GM12875 (cell line): Measurements from ENCODE around the gene SENP6.

Source experiments
- H3K4me3 ChIP-seq: one replicate; pipeline ENCODE4 v1.5.1; 2011; ENCODE audit warnings: low read depth, low read length, control low read depth
- CTCF ChIP-seq: IDR thresholded peaks from 2 replicates; pipeline ENCODE4 v1.5.1; 2011; ENCODE audit warnings: low read depth, mild to moderate bottlenecking, control low read depth, inconsistent platforms, low read length, moderate library complexity, borderline replicate concordance; ENCODE audit not compliant: insufficient read depth

The SENP6 gene, protein sequence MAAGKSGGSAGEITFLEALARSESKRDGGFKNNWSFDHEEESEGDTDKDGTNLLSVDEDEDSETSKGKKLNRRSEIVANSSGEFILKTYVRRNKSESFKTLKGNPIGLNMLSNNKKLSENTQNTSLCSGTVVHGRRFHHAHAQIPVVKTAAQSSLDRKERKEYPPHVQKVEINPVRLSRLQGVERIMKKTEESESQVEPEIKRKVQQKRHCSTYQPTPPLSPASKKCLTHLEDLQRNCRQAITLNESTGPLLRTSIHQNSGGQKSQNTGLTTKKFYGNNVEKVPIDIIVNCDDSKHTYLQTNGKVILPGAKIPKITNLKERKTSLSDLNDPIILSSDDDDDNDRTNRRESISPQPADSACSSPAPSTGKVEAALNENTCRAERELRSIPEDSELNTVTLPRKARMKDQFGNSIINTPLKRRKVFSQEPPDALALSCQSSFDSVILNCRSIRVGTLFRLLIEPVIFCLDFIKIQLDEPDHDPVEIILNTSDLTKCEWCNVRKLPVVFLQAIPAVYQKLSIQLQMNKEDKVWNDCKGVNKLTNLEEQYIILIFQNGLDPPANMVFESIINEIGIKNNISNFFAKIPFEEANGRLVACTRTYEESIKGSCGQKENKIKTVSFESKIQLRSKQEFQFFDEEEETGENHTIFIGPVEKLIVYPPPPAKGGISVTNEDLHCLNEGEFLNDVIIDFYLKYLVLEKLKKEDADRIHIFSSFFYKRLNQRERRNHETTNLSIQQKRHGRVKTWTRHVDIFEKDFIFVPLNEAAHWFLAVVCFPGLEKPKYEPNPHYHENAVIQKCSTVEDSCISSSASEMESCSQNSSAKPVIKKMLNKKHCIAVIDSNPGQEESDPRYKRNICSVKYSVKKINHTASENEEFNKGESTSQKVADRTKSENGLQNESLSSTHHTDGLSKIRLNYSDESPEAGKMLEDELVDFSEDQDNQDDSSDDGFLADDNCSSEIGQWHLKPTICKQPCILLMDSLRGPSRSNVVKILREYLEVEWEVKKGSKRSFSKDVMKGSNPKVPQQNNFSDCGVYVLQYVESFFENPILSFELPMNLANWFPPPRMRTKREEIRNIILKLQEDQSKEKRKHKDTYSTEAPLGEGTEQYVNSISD

DNA sequence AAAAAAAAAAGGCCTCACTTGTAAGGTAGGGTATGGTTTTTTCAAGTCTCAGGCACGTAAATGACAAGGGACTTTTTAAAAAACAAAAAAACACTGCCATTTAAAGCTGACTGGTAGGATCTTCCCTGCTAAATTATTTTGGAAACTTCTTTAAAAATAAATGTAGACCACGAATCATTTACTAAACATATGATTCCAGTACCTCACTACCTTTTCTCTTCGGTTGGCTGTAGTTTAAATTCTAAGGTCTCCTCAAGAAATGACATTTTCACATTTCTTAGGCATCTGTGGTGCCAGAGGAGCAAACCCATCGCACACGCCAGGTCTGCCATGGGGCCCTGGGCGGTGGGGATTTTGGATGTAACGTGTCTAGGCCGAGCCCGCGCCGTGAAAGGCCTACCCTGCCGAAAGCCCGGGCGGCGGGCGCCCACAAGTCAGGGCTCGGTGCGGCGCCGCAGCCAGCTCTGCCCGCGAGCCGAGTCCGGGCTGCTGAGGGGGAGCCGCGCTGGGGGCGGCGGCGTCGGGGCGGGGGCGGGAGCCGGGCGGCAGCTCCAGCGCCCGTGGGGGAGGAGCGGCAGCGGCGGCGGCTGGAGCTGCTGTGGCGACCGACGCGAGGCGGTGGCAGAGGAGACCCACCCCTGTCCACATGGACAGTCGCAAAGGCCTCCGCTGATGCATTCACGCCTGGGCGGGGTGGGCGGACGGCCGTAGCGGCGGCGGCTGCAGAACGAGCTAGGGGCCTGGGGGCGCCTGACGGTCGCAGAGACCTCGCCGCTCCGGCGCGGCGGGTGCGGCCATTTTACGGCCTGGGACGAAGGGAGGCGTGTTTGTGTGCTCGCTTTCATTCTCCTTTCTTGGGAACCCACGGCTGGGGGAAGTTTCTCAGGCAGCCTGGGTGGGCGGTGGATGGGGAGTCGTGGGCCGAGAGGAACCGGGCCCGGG, at the start of gene SENP6:
TSS of gene SENP6 (plus strand) at position 577 of the 942 bp plus-strand sequence. CDS start 645 bp downstream, outside the sequence.
- peak within 1 kb of the TSS; percentile 84 for H3K4me3 ChIP-seq
- TF ChIP-seq CTCF: no peak

DNA sequence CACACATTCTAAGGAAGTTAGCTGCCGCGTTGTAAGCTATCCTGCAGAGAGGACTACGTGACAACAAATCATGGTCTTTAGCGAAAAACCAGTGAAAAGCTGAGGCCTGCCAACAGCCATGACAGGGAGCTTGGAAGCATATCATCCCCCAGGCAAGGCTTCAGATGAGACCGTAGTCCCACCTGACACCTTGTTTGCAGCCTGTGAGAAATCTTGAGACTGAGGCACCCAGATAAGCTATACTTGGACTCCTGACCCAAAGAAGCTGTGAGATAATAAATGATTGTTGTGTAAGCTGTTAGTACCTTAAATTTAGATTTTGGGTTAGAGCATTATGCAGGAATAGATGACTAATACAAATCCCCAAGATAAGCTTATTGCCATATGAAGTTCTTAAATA, 45.4 kb upstream of the SENP6 start:
- no peak for TF ChIP-seq CTCF
- no peak overlapping the region for H3K4me3 ChIP-seq

DNA sequence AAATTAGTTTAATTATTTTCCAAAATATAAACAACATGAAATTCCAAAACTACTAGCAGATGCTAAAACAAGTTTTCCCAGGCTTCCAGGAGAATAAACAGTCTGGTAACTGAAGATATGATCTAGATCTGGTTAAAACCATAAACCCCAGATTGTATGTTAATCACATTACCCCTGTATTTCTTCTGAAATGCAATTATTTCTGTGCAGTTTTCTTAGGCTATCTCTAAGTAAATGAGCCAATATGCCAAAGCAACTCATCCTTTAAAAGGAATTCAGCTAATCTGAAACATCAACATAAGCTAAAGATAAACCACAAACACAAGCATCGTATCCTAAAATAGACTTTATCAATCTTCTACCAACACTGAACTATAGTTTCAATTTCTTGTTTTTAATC, 44.6 kb upstream of the SENP6 start:
- H3K4me3 ChIP-seq: no peak overlapping the region
- TF ChIP-seq CTCF: no peak

- no peak overlapping the region for H3K4me3 ChIP-seq
- TF ChIP-seq CTCF: peak; percentile 67
Observed at GRCh38 chr6:75563032-75563431, 38.6 kb upstream of the SENP6 start.

- TF ChIP-seq CTCF: no peak
- no peak overlapping the region for H3K4me3 ChIP-seq
Observed at GRCh38 chr6:75566137-75566767, 35.4 kb upstream of the SENP6 start.

- H3K4me3 ChIP-seq: no peak overlapping the region
- no peak for TF ChIP-seq CTCF
Observed at GRCh38 chr6:75568100-75568499, 33.6 kb upstream of the SENP6 start.
